ENCODE results near the gene PGP.

DNA sequence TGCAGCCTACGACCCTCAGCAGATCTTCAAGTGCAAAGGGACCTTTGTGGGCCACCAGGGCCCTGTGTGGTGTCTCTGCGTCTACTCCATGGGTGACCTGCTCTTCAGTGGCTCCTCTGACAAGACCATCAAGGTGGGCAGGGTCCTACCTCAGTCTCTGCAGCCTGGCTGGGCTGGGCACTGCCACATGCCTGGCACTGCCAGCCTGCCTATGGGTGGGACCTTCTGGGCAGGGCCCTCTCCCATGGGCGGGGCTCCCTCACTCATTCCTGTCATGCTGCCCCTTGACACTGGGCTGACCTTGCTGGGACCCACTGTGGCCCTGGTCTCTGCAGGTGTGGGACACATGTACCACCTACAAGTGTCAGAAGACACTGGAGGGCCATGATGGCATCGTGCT, 40.7 kb downstream of the PGP start:
- no peak for TF ChIP-seq SP1 (IDR thresholded peaks at IDR 0.05)
- TF ChIP-seq BHLHE40 (IDR thresholded peaks at IDR 0.05; ENCODE audit: borderline replicate concordance) = no peak
- TF ChIP-seq, protein P1, sequence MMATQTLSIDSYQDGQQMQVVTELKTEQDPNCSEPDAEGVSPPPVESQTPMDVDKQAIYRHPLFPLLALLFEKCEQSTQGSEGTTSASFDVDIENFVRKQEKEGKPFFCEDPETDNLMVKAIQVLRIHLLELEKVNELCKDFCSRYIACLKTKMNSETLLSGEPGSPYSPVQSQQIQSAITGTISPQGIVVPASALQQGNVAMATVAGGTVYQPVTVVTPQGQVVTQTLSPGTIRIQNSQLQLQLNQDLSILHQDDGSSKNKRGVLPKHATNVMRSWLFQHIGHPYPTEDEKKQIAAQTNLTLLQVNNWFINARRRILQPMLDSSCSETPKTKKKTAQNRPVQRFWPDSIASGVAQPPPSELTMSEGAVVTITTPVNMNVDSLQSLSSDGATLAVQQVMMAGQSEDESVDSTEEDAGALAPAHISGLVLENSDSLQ (IDR thresholded peaks at IDR 0.05) = no peak
- no peak for TF ChIP-seq L3MBTL2 (conservative IDR thresholded peaks at IDR 0.05)
- no peak for TF ChIP-seq FOXM1 (IDR thresholded peaks at IDR 0.05; ENCODE audit: borderline replicate concordance)
- no peak for TF ChIP-seq TARDBP (IDR thresholded peaks at IDR 0.05)
- TF ChIP-seq FOXA1 (IDR thresholded peaks at IDR 0.05) = no peak
- no peak for TF ChIP-seq ZNF384 (IDR thresholded peaks at IDR 0.05)
- no peak for TF ChIP-seq NFRKB (IDR thresholded peaks at IDR 0.05)
- no peak for TF ChIP-seq FOXK2 (IDR thresholded peaks at IDR 0.05)
- TF ChIP-seq ARNT (IDR thresholded peaks at IDR 0.05) = no peak

Data from HEK293T (cell line).